AG09309 (cell line): ENCODE results near the gene GRK5.

Experiments
- DNase-seq: peaks from one replicate; pipeline ENCODE4 v3.0.0-alpha.2; 2010; ENCODE audit warnings: low read depth
- H3K4me3 ChIP-seq: 2 replicates; pipeline ENCODE4 v1.5.1; 2011; ENCODE audit warnings: mild to moderate bottlenecking, low read depth, low read length, moderate library complexity; ENCODE audit not compliant: control insufficient read depth
- CTCF ChIP-seq: IDR thresholded peaks from 2 replicates; pipeline ENCODE4 v1.5.1; 2011; ENCODE audit warnings: mild to moderate bottlenecking, low read depth, low read length, inconsistent platforms; ENCODE audit not compliant: insufficient read depth, control insufficient read depth; ENCODE audit errors: missing control alignments

GRK5 gene

GRCh38 chr10:119406601-119407253, 199.4 kb downstream of the GRK5 start:
- no peak for DNase-seq
- no peak overlapping the region for H3K4me3 ChIP-seq
- no peak for TF ChIP-seq CTCF

GRCh38 chr10:119407254-119407777, 199.9 kb downstream of the GRK5 start:
- DNase-seq = no peak
- TF ChIP-seq CTCF = no peak
- H3K4me3 ChIP-seq = no peak overlapping the region

GRCh38 chr10:119408072-119408471, 200.7 kb downstream of the GRK5 start:
- H3K4me3 ChIP-seq = no peak overlapping the region
- DNase-seq = no peak
- no peak for TF ChIP-seq CTCF

- no peak for DNase-seq
- no peak overlapping the region for H3K4me3 ChIP-seq
- no peak for TF ChIP-seq CTCF
Measured at GRCh38 chr10:119408969-119409371, 201.6 kb downstream of the GRK5 start.

GRCh38 chr10:119409385-119409784, 202.0 kb downstream of the GRK5 start:
- no peak overlapping the region for H3K4me3 ChIP-seq
- no peak for TF ChIP-seq CTCF

GRCh38 chr10:119409906-119410305, 202.5 kb downstream of the GRK5 start:
- TF ChIP-seq CTCF = no peak
- no peak overlapping the region for H3K4me3 ChIP-seq
- no peak for DNase-seq

More at GRCh38 chr10:119409385-119409784, 202.0 kb downstream of the GRK5 start:
- no peak for DNase-seq
